H9 (cell line): Measurements from ENCODE around the gene FCRL5. TPM values are rescaled to one million over a fixed set of nuclear protein-coding genes. Genes with fewer than 3 reads are reported as not detected.

Source experiments
- DNase-seq: peaks from one replicate; pipeline ENCODE4 v3.0.0-alpha.2; 2017
- H2AFZ ChIP-seq: one replicate; pipeline ENCODE4 v1.6.1; 2013; ENCODE audit warnings: mild to moderate bottlenecking, low read length, control low read depth, moderate library complexity
- H2AK5ac ChIP-seq: 2 replicates; pipeline ENCODE4 v1.6.1; 2013; ENCODE audit warnings: low read length, control low read depth, mixed read lengths; ENCODE audit not compliant: insufficient read length
- H2BK120ac ChIP-seq: one replicate; pipeline ENCODE4 v1.6.1; 2013; ENCODE audit warnings: low read depth, mild to moderate bottlenecking, low read length, control low read depth, inconsistent platforms; ENCODE audit not compliant: poor library complexity, severe bottlenecking
- H2BK12ac ChIP-seq: 2 replicates; pipeline ENCODE4 v1.6.1; 2013; ENCODE audit warnings: low read length, control low read depth, mixed read lengths, low read depth; ENCODE audit not compliant: insufficient read length
- H2BK15ac ChIP-seq: 2 replicates; pipeline ENCODE4 v1.6.1; 2013; ENCODE audit warnings: low read depth, low read length, control low read depth
- H2BK20ac ChIP-seq: one replicate; pipeline ENCODE4 v1.6.1; 2013; ENCODE audit warnings: low read depth, mild to moderate bottlenecking, low read length, control low read depth, inconsistent platforms; ENCODE audit not compliant: poor library complexity, severe bottlenecking
- H2BK5ac ChIP-seq: 2 replicates; pipeline ENCODE4 v1.6.1; 2013; ENCODE audit warnings: low read length, control low read depth, mixed read lengths; ENCODE audit not compliant: insufficient read length
- H3K14ac ChIP-seq: 2 replicates; pipeline ENCODE4 v1.6.1; 2013; ENCODE audit warnings: low read length, control low read depth; ENCODE audit not compliant: insufficient read depth
- H3K18ac ChIP-seq: 2 replicates; pipeline ENCODE4 v1.6.1; 2013; ENCODE audit warnings: low read depth, mild to moderate bottlenecking, mixed read lengths, low read length, control low read depth; ENCODE audit not compliant: insufficient read length
- H3K23ac ChIP-seq: 2 replicates; pipeline ENCODE4 v1.6.1; 2013; ENCODE audit warnings: low read length, control low read depth, mixed read lengths, low read depth; ENCODE audit not compliant: insufficient read length
- H3K23me2 ChIP-seq: 2 replicates; pipeline ENCODE4 v1.6.1; 2013; ENCODE audit warnings: low read depth, mild to moderate bottlenecking, mixed read lengths, low read length, control low read depth; ENCODE audit not compliant: insufficient read length, poor library complexity, severe bottlenecking
- H3K27ac ChIP-seq: 2 replicates; pipeline ENCODE4 v1.5.1; 2013; ENCODE audit warnings: low read length, control low read depth, mixed read lengths, low read depth; ENCODE audit not compliant: insufficient read length
- H3K27me3 ChIP-seq: 2 replicates; pipeline ENCODE4 v1.6.1; 2013; ENCODE audit warnings: low read length, control low read depth, inconsistent platforms; ENCODE audit not compliant: insufficient read depth
- H3K4ac ChIP-seq: 2 replicates; pipeline ENCODE4 v1.6.1; 2013; ENCODE audit warnings: low read depth, mild to moderate bottlenecking, control low read depth, inconsistent platforms, low read length, moderate library complexity
- H3K4me1 ChIP-seq: 2 replicates; pipeline ENCODE4 v1.6.1; 2013; ENCODE audit warnings: low read length, control low read depth, inconsistent platforms; ENCODE audit not compliant: insufficient read depth
- H3K4me2 ChIP-seq: 2 replicates; pipeline ENCODE4 v1.6.1; 2013; ENCODE audit warnings: low read length, control low read depth, mixed read lengths; ENCODE audit not compliant: insufficient read length, insufficient read depth
- H3K56ac ChIP-seq: 2 replicates; pipeline ENCODE4 v1.6.1; 2013; ENCODE audit warnings: low read depth, mild to moderate bottlenecking, mixed read lengths, low read length, control low read depth; ENCODE audit not compliant: insufficient read length
- H3K79me1 ChIP-seq: 2 replicates; pipeline ENCODE4 v1.6.1; 2013; ENCODE audit warnings: low read depth, mild to moderate bottlenecking, moderate library complexity, low read length, control low read depth, inconsistent platforms; ENCODE audit not compliant: insufficient read depth, poor library complexity, severe bottlenecking
- H3K79me2 ChIP-seq: 2 replicates; pipeline ENCODE4 v1.6.1; 2013; ENCODE audit warnings: low read length, control low read depth, inconsistent platforms; ENCODE audit not compliant: insufficient read depth
- H3K9ac ChIP-seq: 2 replicates; pipeline ENCODE4 v1.6.1; 2013; ENCODE audit warnings: low read length, control low read depth, mixed read lengths; ENCODE audit not compliant: insufficient read length; ENCODE audit errors: extremely low read depth
- H3K9me3 ChIP-seq: one replicate; pipeline ENCODE4 v1.6.1; 2013; ENCODE audit warnings: low read depth, low read length, inconsistent platforms; ENCODE audit not compliant: control insufficient read depth
- H3T11ph ChIP-seq: one replicate; pipeline ENCODE4 v1.6.1; 2013; ENCODE audit warnings: mild to moderate bottlenecking, low read length, control low read depth, inconsistent platforms
- H4K20me1 ChIP-seq: one replicate; pipeline ENCODE4 v1.6.1; 2013; ENCODE audit not compliant: control insufficient read depth, insufficient read length, insufficient read depth
- H4K5ac ChIP-seq: 2 replicates; pipeline ENCODE4 v1.6.1; 2013; ENCODE audit warnings: low read depth, mild to moderate bottlenecking, mixed read lengths, low read length, control low read depth; ENCODE audit not compliant: insufficient read length
- H4K8ac ChIP-seq: replicated peaks from 2 replicates; pipeline ENCODE4 v1.6.1; 2013; ENCODE audit warnings: low read length, control low read depth, mixed read lengths, low read depth; ENCODE audit not compliant: insufficient read length
- H4K91ac ChIP-seq: 2 replicates; pipeline ENCODE4 v1.6.1; 2013; ENCODE audit warnings: low read depth, mild to moderate bottlenecking, moderate library complexity, mixed read lengths, low read length, control low read depth; ENCODE audit not compliant: insufficient read length
- H3K27ac Mint-ChIP-seq, 3 experiments: 2 replicates in 2 of 3; 3 replicates in 1 of 3; pipeline ENCODE4 v1.8.0; 2020 to 2021; ENCODE audit warnings: mixed read lengths in 3 of 3, mild to moderate bottlenecking in 1 of 3, moderate library complexity in 1 of 3
- H3K27me3 Mint-ChIP-seq: 2 replicates; pipeline ENCODE4 v1.8.0; 2021; ENCODE audit warnings: low read depth, mild to moderate bottlenecking, moderate library complexity, mixed read lengths
- H3K36me3 Mint-ChIP-seq, 3 experiments: 2 replicates in 2 of 3; 3 replicates in 1 of 3; pipeline ENCODE4 v1.8.0; 2020 to 2021; ENCODE audit warnings: low read depth in 3 of 3, mixed read lengths in 3 of 3; ENCODE audit not compliant: insufficient read depth in 1 of 3
- H3K4me1 Mint-ChIP-seq, 2 experiments: 2 replicates each; pipeline ENCODE4 v1.8.0; 2020; ENCODE audit warnings: mixed read lengths in 2 of 2
- H3K4me3 Mint-ChIP-seq, 2 experiments: 2 replicates in 1 of 2; 3 replicates in 1 of 2; pipeline ENCODE4 v1.8.0; 2020 to 2021; ENCODE audit warnings: mild to moderate bottlenecking in 2 of 2, mixed read lengths in 2 of 2, moderate library complexity in 1 of 2
- H3K9me3 Mint-ChIP-seq, 2 experiments: 2 replicates in 1 of 2; 3 replicates in 1 of 2; pipeline ENCODE4 v1.8.0; 2020; ENCODE audit warnings: mild to moderate bottlenecking in 2 of 2, mixed read lengths in 2 of 2, moderate library complexity in 1 of 2
- CTCF ChIP-seq: fragments of 200-600 bp; sonication (generic); conservative IDR thresholded peaks from 3 replicates; pipeline ENCODE4 v1.8.0; 2021; ENCODE audit warnings: antibody characterized with exemption, mild to moderate bottlenecking
- WGBS: extraction: QIAGEN DNeasy Blood & Tissue Kit; methylation state at CpG from one replicate; pipeline ENCODE4 v1.1.7; 2013; ENCODE audit warnings: missing lambda C conversion rate, low lambda C conversion rate, mixed read lengths; ENCODE audit not compliant: insufficient read length; ENCODE audit errors: extremely low coverage; 5-methylcytosine and 5-hydroxymethylcytosine counted together
- total RNA-seq: library from RNA; stranded (reverse); gene quantifications from 2 replicates; pipeline ENCODE4 v1.2.1, GENCODE V29; 2021

Gene FCRL5
- total RNA-seq, 1 experiment from 2014 or later, result 0.98 TPM

GRCh38 chr1:157499521-157499920 lies 52.8 kb downstream of the FCRL5 start:
- H3K79me2 ChIP-seq, result no peaks in the 10 kb centered on the region
- H3K27ac Mint-ChIP-seq, result no peak overlapping the region
- no peak overlapping the region for H3T11ph ChIP-seq
- no peaks in the 10 kb centered on the region for H3K27me3 ChIP-seq
- no peak for TF ChIP-seq CTCF
- H3K56ac ChIP-seq, result no peak overlapping the region
- no peak overlapping the region for H2AFZ ChIP-seq
- no peak overlapping the region for H3K27ac ChIP-seq
- H2BK5ac ChIP-seq, result no peak overlapping the region
- no peak overlapping the region for H3K4me2 ChIP-seq
- no peak overlapping the region for H2BK12ac ChIP-seq
- WGBS, result no CpG with 5 or more reads among the region's 8 CpGs
- peaks cover 4 to 6% of the 10 kb centered on the region in 2 experiments for H3K4me1 Mint-ChIP-seq
- DNase-seq, result no peak
- H3K4me3 Mint-ChIP-seq, result no peak overlapping the region
- no peaks in the 10 kb centered on the region for H4K20me1 ChIP-seq
- H3K79me1 ChIP-seq, result no peaks in the 10 kb centered on the region
- H3K9ac ChIP-seq, result no peak overlapping the region
- no peak overlapping the region for H2AK5ac ChIP-seq
- H2BK20ac ChIP-seq, result no peak overlapping the region
- no peaks in the 10 kb centered on the region; a peak in 1 of 7 replicates for H3K36me3 Mint-ChIP-seq
- H3K9me3 Mint-ChIP-seq, result peaks cover 0 to 5% of the 10 kb centered on the region in 2 experiments; a peak in 2 of 5 replicates
- no peaks in the 10 kb centered on the region; the same call in none of the 2 replicates for H3K27me3 Mint-ChIP-seq
- H3K14ac ChIP-seq, result no peak overlapping the region
- H3K4ac ChIP-seq, result no peak overlapping the region
- H3K18ac ChIP-seq, result no peak overlapping the region
- H4K91ac ChIP-seq, result no peak overlapping the region
- no peak overlapping the region for H4K5ac ChIP-seq
- peaks cover 7% of the 10 kb centered on the region for H3K9me3 ChIP-seq
- H3K23ac ChIP-seq, result no peak overlapping the region
- H3K4me1 ChIP-seq, result no peaks in the 10 kb centered on the region
- no peak overlapping the region for H4K8ac ChIP-seq
- no peak overlapping the region for H2BK120ac ChIP-seq
- H3K23me2 ChIP-seq, result no peaks in the 10 kb centered on the region
- H2BK15ac ChIP-seq, result no peak overlapping the region
